ENCODE measurements around the gene KIAA1217.

- TF ChIP-seq CTCF (conservative IDR thresholded peaks at IDR 0.05; ENCODE audit: low read depth, low read length) (no peak), EZH2 (IDR thresholded peaks at IDR 0.05; ENCODE audit: borderline replicate concordance, low read depth, low read length, poor library complexity, severe bottlenecking) (no peak)
Measured at GRCh38 chr10:24446739-24447138, 237.8 kb downstream of the KIAA1217 start.
